ENCODE measurements around the gene KRT33B. TPM values are rescaled to one million over a fixed set of nuclear protein-coding genes. Genes with fewer than 3 reads are reported as not detected.
"Not testable (repeated sequence)": the region's sequence is repeated elsewhere in the genome, so short reads cannot be mapped to it uniquely, and the experiment has no call there.

KRT33B gene
- total RNA-seq, 1 donor from 2014 or later, result not detected

DNA sequence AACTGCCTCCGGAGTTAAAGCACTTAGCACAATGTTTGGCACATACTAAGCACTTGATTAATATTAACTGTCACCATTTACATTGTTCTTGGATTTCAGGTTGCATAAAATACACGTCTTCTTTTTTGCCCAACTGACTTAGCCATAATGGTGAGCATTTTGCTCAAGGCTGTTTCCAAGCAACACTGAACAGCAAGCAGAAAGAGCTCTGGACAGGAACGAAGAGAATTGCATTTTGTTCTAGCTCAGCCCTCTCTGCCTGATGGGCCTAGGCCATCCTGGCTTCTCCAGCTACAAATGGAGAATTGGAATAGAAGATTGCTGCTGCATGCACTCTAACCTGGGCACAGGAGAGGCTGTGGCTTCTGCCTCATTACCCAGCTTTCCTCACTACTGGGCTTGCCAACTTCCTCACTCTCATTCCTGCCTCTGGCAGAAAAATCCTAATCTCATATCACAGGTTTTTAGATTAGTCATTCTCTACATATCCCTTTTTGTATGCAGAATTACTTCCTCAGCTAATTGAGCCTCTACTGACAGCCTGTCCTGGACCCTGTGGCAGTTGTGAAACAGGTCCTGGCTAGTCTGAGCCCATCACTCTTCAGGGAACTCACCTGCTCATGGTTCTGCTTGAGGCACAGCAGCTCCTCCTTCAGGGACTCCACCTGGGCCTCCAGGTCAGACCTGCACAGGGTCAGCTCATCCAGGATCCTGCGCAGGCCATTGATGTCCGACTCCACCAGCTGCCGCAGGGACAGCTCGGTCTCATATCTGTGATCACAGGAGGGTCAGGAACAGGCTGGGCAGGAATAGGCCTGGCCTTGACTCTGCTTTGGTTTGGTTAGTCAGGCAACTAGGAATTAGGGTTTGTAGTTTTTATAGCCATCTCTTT lies 21.5 kb downstream of the KRT33B start:
- TF ChIP-seq, protein P1, sequence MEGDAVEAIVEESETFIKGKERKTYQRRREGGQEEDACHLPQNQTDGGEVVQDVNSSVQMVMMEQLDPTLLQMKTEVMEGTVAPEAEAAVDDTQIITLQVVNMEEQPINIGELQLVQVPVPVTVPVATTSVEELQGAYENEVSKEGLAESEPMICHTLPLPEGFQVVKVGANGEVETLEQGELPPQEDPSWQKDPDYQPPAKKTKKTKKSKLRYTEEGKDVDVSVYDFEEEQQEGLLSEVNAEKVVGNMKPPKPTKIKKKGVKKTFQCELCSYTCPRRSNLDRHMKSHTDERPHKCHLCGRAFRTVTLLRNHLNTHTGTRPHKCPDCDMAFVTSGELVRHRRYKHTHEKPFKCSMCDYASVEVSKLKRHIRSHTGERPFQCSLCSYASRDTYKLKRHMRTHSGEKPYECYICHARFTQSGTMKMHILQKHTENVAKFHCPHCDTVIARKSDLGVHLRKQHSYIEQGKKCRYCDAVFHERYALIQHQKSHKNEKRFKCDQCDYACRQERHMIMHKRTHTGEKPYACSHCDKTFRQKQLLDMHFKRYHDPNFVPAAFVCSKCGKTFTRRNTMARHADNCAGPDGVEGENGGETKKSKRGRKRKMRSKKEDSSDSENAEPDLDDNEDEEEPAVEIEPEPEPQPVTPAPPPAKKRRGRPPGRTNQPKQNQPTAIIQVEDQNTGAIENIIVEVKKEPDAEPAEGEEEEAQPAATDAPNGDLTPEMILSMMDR (IDR thresholded peaks at IDR 0.05; ENCODE audit: unreplicated experiment), result no peak
- H3K4me1 Mint-ChIP-seq (ENCODE audit: low read depth), result no peaks in the 10 kb centered on the region
- peaks cover 4% of the 10 kb centered on the region for H3K9me3 Mint-ChIP-seq (ENCODE audit: low read depth)
- peaks cover 13% of the 10 kb centered on the region for H3K27me3 Mint-ChIP-seq
- no peak overlapping the region for H3K27ac Mint-ChIP-seq
- no peak for DNase-seq (ENCODE audit: low spot score, unreplicated experiment)
- H3K36me3 Mint-ChIP-seq (ENCODE audit: insufficient read depth), result peaks cover 2% of the 10 kb centered on the region
- no peak overlapping the region for H3K4me3 Mint-ChIP-seq (ENCODE audit: low read depth)

DNA sequence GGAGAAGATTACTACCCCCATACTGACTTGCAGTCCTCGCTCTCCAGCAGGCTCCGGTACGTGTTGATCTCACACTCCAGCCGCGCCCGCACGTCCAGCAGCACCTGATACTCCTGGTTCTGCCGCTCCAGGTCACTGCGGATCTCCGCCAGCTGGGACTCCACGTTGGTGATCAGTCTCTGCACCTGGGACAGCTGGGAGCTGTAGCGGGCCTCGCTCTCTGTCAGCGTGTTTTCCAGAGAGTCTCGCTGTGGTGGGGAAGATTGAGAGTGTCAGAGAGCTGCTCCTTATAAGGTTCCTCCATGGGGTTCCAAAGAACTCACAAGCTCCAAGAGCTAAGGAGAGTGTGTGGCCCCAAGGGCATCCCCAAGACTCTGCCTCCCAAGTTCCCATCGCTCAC lies 23.2 kb downstream of the KRT33B start:
- DNase-seq (ENCODE audit: low spot score, unreplicated experiment); H3K27me3 Mint-ChIP-seq; H3K4me1 Mint-ChIP-seq (ENCODE audit: low read depth); H3K4me3 Mint-ChIP-seq (ENCODE audit: low read depth); H3K36me3 Mint-ChIP-seq (ENCODE audit: insufficient read depth); H3K27ac Mint-ChIP-seq: not testable (repeated sequence)
- peaks cover 18% of the 10 kb centered on the region for H3K9me3 Mint-ChIP-seq (ENCODE audit: low read depth)

DNA sequence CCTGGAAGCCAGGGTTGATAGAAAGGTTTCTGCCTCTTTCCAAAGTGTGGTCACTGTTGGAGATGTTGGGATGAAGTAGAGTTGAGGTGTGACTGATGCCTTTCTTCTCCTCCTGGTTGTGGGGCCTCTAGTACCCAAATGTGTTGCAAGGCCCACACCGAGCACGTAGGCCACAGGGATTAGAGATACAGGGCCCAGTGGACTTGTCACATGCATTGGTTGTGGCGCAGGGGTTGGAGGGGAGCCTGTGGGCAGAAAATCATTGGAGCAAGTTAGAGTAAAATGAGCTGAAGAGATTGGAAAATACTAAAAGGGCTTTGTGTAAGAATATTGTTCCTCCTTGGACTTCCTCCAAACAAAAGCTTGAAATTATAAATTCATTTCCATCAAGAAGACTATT lies 23.6 kb downstream of the KRT33B start:
- TF ChIP-seq, protein P1 (IDR thresholded peaks at IDR 0.05; ENCODE audit: unreplicated experiment), result no peak
- Mint-ChIP-seq H3K36me3 (ENCODE audit: insufficient read depth) (peaks cover 2% of the 10 kb centered on the region), H3K27ac (no peak overlapping the region), H3K27me3 (peaks cover 3% of the 10 kb centered on the region), H3K4me3 (ENCODE audit: low read depth) (no peak overlapping the region), H3K9me3 (ENCODE audit: low read depth) (peaks cover 19% of the 10 kb centered on the region), H3K4me1 (ENCODE audit: low read depth) (no peaks in the 10 kb centered on the region)
- no peak for DNase-seq (ENCODE audit: low spot score, unreplicated experiment)

DNA sequence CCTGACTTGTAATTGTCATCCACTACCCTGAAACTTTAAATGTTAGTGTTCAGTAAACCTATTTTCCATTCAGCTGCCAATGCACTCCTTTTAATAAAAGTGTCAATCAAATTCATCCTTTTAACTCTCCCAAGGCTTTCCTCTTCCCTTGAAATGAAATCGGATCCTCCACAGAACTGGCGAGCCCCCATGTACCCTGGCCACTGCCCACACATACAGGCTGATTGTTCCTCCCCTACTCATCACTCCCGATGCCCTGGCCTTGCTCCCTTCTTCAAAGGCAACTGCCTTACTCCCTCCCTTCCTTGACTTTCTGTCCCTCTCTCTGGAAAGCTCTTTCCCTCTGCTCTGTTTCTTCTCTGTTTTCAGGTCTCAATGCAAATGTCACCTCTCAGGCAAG lies 26.6 kb downstream of the KRT33B start:
- peaks cover 2% of the 10 kb centered on the region for H3K36me3 Mint-ChIP-seq (ENCODE audit: insufficient read depth)
- H3K4me3 Mint-ChIP-seq (ENCODE audit: low read depth), result no peak overlapping the region
- peaks cover 19% of the 10 kb centered on the region for H3K9me3 Mint-ChIP-seq (ENCODE audit: low read depth)
- no peak overlapping the region for H3K27ac Mint-ChIP-seq
- no peaks in the 10 kb centered on the region for H3K4me1 Mint-ChIP-seq (ENCODE audit: low read depth)
- TF ChIP-seq, protein P1 (IDR thresholded peaks at IDR 0.05; ENCODE audit: unreplicated experiment), result no peak
- no peak for DNase-seq (ENCODE audit: low spot score, unreplicated experiment)
- H3K27me3 Mint-ChIP-seq, result peaks cover 3% of the 10 kb centered on the region

DNA sequence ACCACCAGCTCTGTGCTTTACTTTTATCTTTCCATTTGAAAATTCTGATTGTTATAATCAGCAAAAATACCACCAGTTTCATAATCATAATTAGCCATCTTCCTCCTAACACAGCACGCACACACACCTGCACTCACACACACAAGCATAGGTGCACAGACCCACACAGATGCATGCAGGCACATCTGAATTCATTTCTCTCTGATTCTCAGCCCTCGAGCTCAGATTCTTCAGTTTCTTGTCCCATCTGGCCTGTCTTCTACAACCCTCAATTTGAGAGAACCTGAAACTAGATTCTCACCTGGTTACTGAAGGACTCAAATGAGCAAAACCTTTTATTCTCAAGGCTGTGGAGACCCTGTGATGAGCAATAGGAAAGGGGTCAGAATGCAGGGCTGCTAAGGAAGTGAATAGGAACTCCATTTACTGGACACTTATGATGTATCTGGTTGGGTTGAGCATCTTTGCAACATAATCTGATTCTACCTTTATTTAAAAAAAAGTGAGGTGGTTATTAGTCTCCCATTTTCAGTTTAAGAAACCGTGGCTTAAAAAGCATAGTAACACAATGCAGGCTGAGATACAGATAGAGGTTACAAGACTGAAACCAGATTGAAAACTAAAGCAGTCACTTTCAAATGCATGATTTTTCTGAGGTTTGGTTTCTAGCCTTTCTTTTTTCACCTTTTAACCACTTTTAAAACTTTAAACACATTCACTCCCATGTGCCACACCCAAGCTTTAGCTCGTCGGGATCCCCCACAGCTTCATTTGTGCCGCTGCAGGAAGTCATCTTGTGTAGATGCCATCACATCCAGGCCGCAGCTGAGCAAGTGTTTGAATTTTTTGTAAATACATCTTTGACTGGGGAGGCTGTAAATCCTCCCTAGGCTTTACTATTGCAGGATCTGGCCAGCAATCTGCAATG lies 28.4 kb downstream of the KRT33B start:
- Mint-ChIP-seq H3K27me3 (peaks cover 3% of the 10 kb centered on the region), H3K36me3 (ENCODE audit: insufficient read depth) (peaks cover 2% of the 10 kb centered on the region), H3K4me1 (ENCODE audit: low read depth) (no peaks in the 10 kb centered on the region), H3K4me3 (ENCODE audit: low read depth) (no peak overlapping the region), H3K27ac (no peak overlapping the region), H3K9me3 (ENCODE audit: low read depth) (peaks cover 19% of the 10 kb centered on the region)
- no peak for DNase-seq (ENCODE audit: low spot score, unreplicated experiment)
- TF ChIP-seq, protein P1 (IDR thresholded peaks at IDR 0.05; ENCODE audit: unreplicated experiment), result no peak
